ENCODE data around the gene ZNF611. TPM values are rescaled to one million over a fixed set of nuclear protein-coding genes. Genes with fewer than 3 reads are reported as not detected.

ZNF611 gene
- total RNA-seq, 6 experiments from 2014 or later: 3.3 to 5.4 (median 3.9) TPM

DNA sequence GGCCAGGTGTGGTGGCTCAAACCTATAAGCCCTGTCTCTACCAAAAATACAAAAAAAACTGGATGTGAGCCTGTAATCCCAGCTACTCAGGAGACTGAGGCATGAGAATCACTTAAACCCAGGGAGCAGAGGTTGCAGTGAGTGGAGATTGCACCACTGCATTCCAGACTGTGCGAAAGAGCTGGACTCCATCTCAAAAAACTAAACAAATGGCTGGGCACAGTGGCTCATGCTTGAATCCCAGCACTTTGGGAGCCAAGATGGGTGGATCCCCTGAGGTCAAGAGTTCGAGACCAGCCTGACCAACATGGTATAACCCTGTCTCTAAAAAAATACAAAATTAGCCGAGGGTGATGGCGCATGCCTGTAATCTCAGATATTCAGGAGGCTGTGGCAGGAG, 61.8 kb downstream of the ZNF611 start:
- intact Hi-C loops (cut with DNase I): no loop called here
- ATAC-seq: no peak

DNA sequence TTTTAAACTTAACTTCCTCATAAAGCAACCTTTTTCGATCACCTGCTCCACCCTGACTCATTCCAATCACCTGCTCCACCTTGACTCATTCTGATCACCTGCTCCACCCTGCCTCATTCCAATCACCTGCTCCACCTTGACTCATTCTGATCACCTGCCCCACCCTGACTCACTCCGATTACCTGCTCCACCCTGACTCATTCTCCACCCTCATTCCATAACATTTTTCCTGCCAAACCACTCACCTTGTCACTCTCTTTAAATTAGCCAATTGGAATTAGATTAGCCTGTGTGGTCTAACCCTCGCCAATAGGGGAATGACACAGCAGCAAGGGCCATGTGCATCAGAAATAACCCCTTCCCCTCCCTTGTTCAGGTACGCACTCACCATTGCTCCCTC, 64.8 kb downstream of the ZNF611 start:
- no peaks in the 10 kb centered on the region for H3K36me3 ChIP-seq
- ATAC-seq: no peak
- H3K4me1 ChIP-seq: no peaks in the 10 kb centered on the region
- H3K27ac ChIP-seq: no peak overlapping the region
- no peaks in the 10 kb centered on the region for H3K27me3 ChIP-seq
- no peak overlapping the region for H3K4me3 ChIP-seq
- WGBS (ENCODE audit: insufficient coverage, low coverage, low lambda C conversion rate, missing lambda C conversion rate): 62% methylated on average over 4 of the region's 4 CpGs
- intact Hi-C loops (cut with DNase I): no loop called here
- H3K9me3 ChIP-seq: no peaks in the 10 kb centered on the region
- DNase-seq: no peak
- TF ChIP-seq, protein P1, sequence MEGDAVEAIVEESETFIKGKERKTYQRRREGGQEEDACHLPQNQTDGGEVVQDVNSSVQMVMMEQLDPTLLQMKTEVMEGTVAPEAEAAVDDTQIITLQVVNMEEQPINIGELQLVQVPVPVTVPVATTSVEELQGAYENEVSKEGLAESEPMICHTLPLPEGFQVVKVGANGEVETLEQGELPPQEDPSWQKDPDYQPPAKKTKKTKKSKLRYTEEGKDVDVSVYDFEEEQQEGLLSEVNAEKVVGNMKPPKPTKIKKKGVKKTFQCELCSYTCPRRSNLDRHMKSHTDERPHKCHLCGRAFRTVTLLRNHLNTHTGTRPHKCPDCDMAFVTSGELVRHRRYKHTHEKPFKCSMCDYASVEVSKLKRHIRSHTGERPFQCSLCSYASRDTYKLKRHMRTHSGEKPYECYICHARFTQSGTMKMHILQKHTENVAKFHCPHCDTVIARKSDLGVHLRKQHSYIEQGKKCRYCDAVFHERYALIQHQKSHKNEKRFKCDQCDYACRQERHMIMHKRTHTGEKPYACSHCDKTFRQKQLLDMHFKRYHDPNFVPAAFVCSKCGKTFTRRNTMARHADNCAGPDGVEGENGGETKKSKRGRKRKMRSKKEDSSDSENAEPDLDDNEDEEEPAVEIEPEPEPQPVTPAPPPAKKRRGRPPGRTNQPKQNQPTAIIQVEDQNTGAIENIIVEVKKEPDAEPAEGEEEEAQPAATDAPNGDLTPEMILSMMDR (IDR thresholded peaks at IDR 0.05): no peak
- no peak for TF ChIP-seq POLR2A (IDR thresholded peaks at IDR 0.05)

More for the DNA sequence above, 61.8 kb downstream of the ZNF611 start:
- H3K27ac ChIP-seq: no peak overlapping the region
- no peak overlapping the region for H3K4me3 ChIP-seq
- H3K36me3 ChIP-seq: no peaks in the 10 kb centered on the region
- no peaks in the 10 kb centered on the region for H3K27me3 ChIP-seq
- H3K9me3 ChIP-seq: no peaks in the 10 kb centered on the region
- TF ChIP-seq POLR2A (IDR thresholded peaks at IDR 0.05): no peak
- TF ChIP-seq, protein P1 (IDR thresholded peaks at IDR 0.05): no peak
- H3K4me1 ChIP-seq: no peaks in the 10 kb centered on the region
- WGBS (ENCODE audit: insufficient coverage, low coverage, low lambda C conversion rate, missing lambda C conversion rate): 89% methylated on average over 4 of the region's 4 CpGs
- no peak for DNase-seq

DNA sequence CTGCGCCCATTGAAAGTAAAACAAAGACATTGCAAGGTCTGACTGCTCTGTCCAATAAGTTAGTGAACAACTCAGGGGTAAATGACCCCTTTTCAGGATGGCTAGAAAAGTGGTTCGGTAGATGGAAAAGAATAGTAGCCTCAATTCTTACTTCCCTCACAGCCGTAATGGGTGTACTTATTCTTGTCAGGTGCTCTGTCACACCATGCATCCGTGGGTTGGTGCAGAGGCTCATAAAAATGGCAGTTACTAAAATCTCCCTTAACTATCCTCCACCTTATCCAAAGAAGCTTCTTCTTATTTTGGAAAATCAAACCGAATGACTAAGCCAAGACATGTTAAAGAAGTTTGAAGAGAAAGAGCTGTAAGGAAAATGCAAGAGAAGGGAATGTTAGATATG, 65.3 kb downstream of the ZNF611 start:
- Histone ChIP-seq H3K36me3 (no peaks in the 10 kb centered on the region), H3K4me3 (no peak overlapping the region), H3K9me3 (no peaks in the 10 kb centered on the region), H3K27me3 (no peaks in the 10 kb centered on the region), H3K27ac (no peak overlapping the region), H3K4me1 (no peaks in the 10 kb centered on the region)
- TF ChIP-seq POLR2A (IDR thresholded peaks at IDR 0.05): no peak
- TF ChIP-seq, protein P1 (IDR thresholded peaks at IDR 0.05): no peak
- 56% methylated on average over 4 of the region's 5 CpGs for WGBS (ENCODE audit: insufficient coverage, low coverage, low lambda C conversion rate, missing lambda C conversion rate)
- ATAC-seq: no peak
- no peak for DNase-seq
- intact Hi-C loops (cut with DNase I): no loop called here

DNA sequence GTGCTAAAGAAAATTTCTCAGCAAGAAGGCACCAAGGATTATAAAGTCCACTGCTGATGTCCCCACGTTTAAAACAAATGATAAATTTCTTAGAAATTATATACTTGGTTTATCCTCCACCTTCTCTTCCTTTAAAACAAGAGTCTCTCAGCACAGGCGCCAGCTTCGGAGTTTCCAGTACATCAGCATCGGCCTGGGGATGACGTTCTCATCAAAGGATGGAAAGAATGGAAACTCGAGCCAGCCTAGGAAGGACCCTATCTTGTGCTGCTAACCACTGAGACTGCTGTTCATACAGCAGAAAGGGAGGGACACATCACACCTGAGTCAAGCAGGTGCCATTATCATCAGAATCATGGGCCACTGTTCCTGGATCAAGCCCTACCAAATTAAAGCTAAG, 66.9 kb downstream of the ZNF611 start:
- TF ChIP-seq POLR2A (IDR thresholded peaks at IDR 0.05): no peak
- TF ChIP-seq, protein P1 (IDR thresholded peaks at IDR 0.05): no peak
- 53% methylated on average over 6 of the region's 6 CpGs for WGBS (ENCODE audit: insufficient coverage, low coverage, low lambda C conversion rate, missing lambda C conversion rate)
- DNase-seq (no peak), ATAC-seq (no peak)
- Histone ChIP-seq H3K9me3 (no peaks in the 10 kb centered on the region), H3K4me1 (no peaks in the 10 kb centered on the region), H3K27ac (no peak overlapping the region), H3K4me3 (no peak overlapping the region), H3K36me3 (no peaks in the 10 kb centered on the region), H3K27me3 (no peaks in the 10 kb centered on the region)
- intact Hi-C loops (cut with DNase I): no loop called here

DNA sequence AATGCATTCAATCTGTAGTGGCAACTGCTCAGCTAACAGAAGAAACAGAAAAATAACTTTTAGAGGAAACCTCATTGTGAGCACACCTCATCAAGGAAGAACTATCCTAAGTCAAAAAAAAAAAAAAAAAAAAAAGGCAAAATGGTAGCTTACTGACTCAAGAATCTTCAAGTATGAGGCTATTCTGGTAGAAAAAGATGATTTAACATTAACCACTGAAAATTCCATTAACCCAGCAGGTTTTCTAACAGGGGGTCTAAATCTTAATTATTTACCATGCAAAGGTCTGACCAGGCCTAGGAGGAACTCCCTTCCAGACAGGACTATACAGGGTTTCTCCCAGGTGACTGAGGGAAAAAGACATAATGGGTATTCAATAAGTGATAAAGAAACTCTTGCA, 68.3 kb downstream of the ZNF611 start:
- no peaks in the 10 kb centered on the region for H3K27me3 ChIP-seq
- H3K27ac ChIP-seq: no peak overlapping the region
- ATAC-seq (no peak), DNase-seq (no peak)
- H3K36me3 ChIP-seq: no peaks in the 10 kb centered on the region
- TF ChIP-seq POLR2A (IDR thresholded peaks at IDR 0.05): no peak
- TF ChIP-seq, protein P1 (IDR thresholded peaks at IDR 0.05): no peak
- H3K4me3 ChIP-seq: no peak overlapping the region
- H3K4me1 ChIP-seq: no peaks in the 10 kb centered on the region
- intact Hi-C loops (cut with DNase I): no loop called here
- no peaks in the 10 kb centered on the region for H3K9me3 ChIP-seq

Measured in right lobe of liver (tissue), 6 donors.